GM12878 (cell line): Measurements from ENCODE around the gene CSMD2.

Experiments
- BHLHE40 ChIP-seq, 2 experiments: fragments of 450-650 bp in 1 of 2; IDR thresholded peaks; 2 replicates each; pipeline ENCODE4 v1.6.1; 2011 to 2017; ENCODE audit warnings: low read depth in 2 of 2, borderline replicate concordance in 1 of 2, improper control_type of control experiment in 1 of 2, low read length in 1 of 2, mild to moderate bottlenecking in 1 of 2
- CEBPZ ChIP-seq: fragments of 150-350 bp; IDR thresholded peaks from 2 replicates; pipeline ENCODE4 v1.6.1; 2016; ENCODE audit warnings: low read depth, low read length
- EZH2 ChIP-seq: IDR thresholded peaks from 2 replicates; pipeline ENCODE4 v1.6.1; 2012; ENCODE audit warnings: low read depth, mild to moderate bottlenecking, control low read depth, inconsistent platforms, low read length, borderline replicate concordance; ENCODE audit not compliant: control insufficient read depth
- GABPA ChIP-seq: IDR thresholded peaks from 2 replicates; pipeline ENCODE4 v1.6.1; 2014; ENCODE audit warnings: antibody characterized with exemption, low read depth, mild to moderate bottlenecking, inconsistent platforms
- MTA2 ChIP-seq: fragments of 450-650 bp; IDR thresholded peaks from 2 replicates; pipeline ENCODE4 v1.6.1; 2016; ENCODE audit warnings: low read depth, mild to moderate bottlenecking, moderate library complexity
- POLR2A ChIP-seq: IDR thresholded peaks from 2 replicates; pipeline ENCODE4 v1.6.1; 2011; ENCODE audit warnings: low read depth, mild to moderate bottlenecking, low read length
- POLR2AphosphoS5 ChIP-seq: IDR thresholded peaks from 2 replicates; pipeline ENCODE4 v1.6.1; 2011; ENCODE audit warnings: mild to moderate bottlenecking, low read length, inconsistent platforms
- SUPT20H ChIP-seq: IDR thresholded peaks from 2 replicates; pipeline ENCODE4 v1.6.1; 2011; ENCODE audit warnings: low read depth, mild to moderate bottlenecking, low read length, moderate library complexity, borderline replicate concordance; ENCODE audit not compliant: control insufficient read depth
- TF ChIP-seq, protein P1 (sequence below), 3 experiments: IDR thresholded peaks in 2 of 3; conservative IDR thresholded peaks in 1 of 3; 2 replicates each; pipeline ENCODE4 v1.5.1; 2011; ENCODE audit warnings: low read depth in 3 of 3, low read length in 3 of 3, mild to moderate bottlenecking in 3 of 3, control low read depth in 2 of 3, moderate library complexity in 2 of 3, inconsistent platforms in 1 of 3, mixed read lengths in 1 of 3; ENCODE audit not compliant: control insufficient read depth in 2 of 3, insufficient read depth in 1 of 3; ENCODE audit errors: extremely low read depth in 1 of 3
- TF ChIP-seq, protein P2 (sequence below): IDR thresholded peaks from 2 replicates; pipeline ENCODE4 v1.6.1; 2012; ENCODE audit warnings: low read depth, low read length, improper control_type of control experiment

DNA sequence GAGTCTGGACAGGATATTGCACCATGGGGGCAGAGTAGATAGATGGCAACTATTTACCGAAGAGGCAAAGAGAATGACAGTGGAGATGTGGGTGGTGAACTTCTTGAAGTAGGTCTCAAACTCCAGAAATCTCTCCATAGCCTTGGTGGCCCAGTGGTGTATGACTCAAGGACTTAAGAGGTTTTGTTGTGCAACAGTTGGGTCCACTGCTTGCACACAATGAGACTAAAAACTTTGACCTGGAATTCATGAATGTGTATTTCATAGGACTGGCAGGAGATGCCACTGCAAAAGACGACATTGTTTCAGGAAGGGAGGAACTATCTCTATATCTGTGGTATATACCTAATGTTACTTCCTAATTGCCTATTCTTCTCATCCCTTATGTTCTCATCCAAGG, 616.7 kb downstream of the CSMD2 start:
- TF ChIP-seq GABPA (no peak), POLR2AphosphoS5 (no peak), EZH2 (no peak), MTA2 (no peak), CEBPZ (no peak), SUPT20H (no peak), POLR2A (no peak), BHLHE40 (IDR thresholded peaks at IDR 0.05; ENCODE audit: borderline replicate concordance in 1 of 2, low read depth in 2 of 2, low read length in 1 of 2) (no peak)
- TF ChIP-seq, protein P1, sequence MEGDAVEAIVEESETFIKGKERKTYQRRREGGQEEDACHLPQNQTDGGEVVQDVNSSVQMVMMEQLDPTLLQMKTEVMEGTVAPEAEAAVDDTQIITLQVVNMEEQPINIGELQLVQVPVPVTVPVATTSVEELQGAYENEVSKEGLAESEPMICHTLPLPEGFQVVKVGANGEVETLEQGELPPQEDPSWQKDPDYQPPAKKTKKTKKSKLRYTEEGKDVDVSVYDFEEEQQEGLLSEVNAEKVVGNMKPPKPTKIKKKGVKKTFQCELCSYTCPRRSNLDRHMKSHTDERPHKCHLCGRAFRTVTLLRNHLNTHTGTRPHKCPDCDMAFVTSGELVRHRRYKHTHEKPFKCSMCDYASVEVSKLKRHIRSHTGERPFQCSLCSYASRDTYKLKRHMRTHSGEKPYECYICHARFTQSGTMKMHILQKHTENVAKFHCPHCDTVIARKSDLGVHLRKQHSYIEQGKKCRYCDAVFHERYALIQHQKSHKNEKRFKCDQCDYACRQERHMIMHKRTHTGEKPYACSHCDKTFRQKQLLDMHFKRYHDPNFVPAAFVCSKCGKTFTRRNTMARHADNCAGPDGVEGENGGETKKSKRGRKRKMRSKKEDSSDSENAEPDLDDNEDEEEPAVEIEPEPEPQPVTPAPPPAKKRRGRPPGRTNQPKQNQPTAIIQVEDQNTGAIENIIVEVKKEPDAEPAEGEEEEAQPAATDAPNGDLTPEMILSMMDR (IDR thresholded peaks at IDR 0.05 in 2 of 3, conservative IDR thresholded peaks at IDR 0.05 in 1 of 3; ENCODE audit: control insufficient read depth in 2 of 3, extremely low read depth in 1 of 3, insufficient read depth in 1 of 3, low read depth in 3 of 3, low read length in 3 of 3) = no peak
- TF ChIP-seq, protein P2, sequence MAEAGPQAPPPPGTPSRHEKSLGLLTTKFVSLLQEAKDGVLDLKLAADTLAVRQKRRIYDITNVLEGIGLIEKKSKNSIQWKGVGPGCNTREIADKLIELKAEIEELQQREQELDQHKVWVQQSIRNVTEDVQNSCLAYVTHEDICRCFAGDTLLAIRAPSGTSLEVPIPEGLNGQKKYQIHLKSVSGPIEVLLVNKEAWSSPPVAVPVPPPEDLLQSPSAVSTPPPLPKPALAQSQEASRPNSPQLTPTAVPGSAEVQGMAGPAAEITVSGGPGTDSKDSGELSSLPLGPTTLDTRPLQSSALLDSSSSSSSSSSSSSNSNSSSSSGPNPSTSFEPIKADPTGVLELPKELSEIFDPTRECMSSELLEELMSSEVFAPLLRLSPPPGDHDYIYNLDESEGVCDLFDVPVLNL = no peak
